IMR-90 (cell line): ENCODE measurements around the gene TMEM50A. TPM values are rescaled to one million over a fixed set of nuclear protein-coding genes. Genes with fewer than 3 reads are reported as not detected.
"Not testable (repeated sequence)": the region's sequence is repeated elsewhere in the genome, so short reads cannot be mapped to it uniquely, and the experiment has no call there.

ENCODE experiments used
- ATAC-seq: fragments of 200-7000 bp; cut with Tn5 transposase; 2 replicates; pipeline ENCODE4 v1.9.1; 2020; ENCODE audit warnings: low read depth, mild to moderate bottlenecking, moderate library complexity
- BruUV-seq: library from RNA; stranded (reverse); fragments of 400-500 nt; replicated peaks from 2 replicates; lab custom pipeline; 2021; lab: Mats Ljungman, UMichigan
- CTCF ChIA-PET: fragments of 300-600 bp; formaldehyde crosslinking; extraction: SDS; loops from one replicate; lab custom pipeline; 2021; ENCODE audit warnings: antibody characterized with exemption; lab: Yijun Ruan, JAX
- POLR2A ChIA-PET: fragments of 300-600 bp; sonication (Branson Sonifier 250); formaldehyde crosslinking; loops from one replicate; lab custom pipeline; 2022; ENCODE audit warnings: antibody characterized with exemption; ENCODE audit not compliant: unreplicated experiment; lab: Charles Lee
- DNase-seq: peaks from one replicate; pipeline ENCODE4 v3.0.0; 2013
- H2AFZ ChIP-seq: replicated peaks from 2 replicates; pipeline ENCODE3; 2013; ENCODE audit warnings: low read length, mild to moderate bottlenecking; ENCODE audit not compliant: poor library complexity
- H2AK5ac ChIP-seq: 2 replicates; pipeline ENCODE4 v1.6.1; 2013; ENCODE audit warnings: low read depth, low read length, inconsistent platforms
- H2AK9ac ChIP-seq: replicated peaks from 2 replicates; pipeline ENCODE3; 2013; ENCODE audit warnings: mild to moderate bottlenecking, low read depth, low read length, moderate library complexity; ENCODE audit not compliant: poor library complexity
- H2BK120ac ChIP-seq: 2 replicates; pipeline ENCODE4 v1.6.1; 2013; ENCODE audit warnings: low read depth, low read length, inconsistent platforms
- H2BK15ac ChIP-seq: 3 replicates; pipeline ENCODE4 v1.6.1; 2013; ENCODE audit warnings: low read depth, low read length, inconsistent platforms
- H2BK20ac ChIP-seq: 2 replicates; pipeline ENCODE4 v1.6.1; 2013; ENCODE audit warnings: low read depth, mild to moderate bottlenecking, inconsistent platforms, low read length, moderate library complexity
- H2BK5ac ChIP-seq: 2 replicates; pipeline ENCODE4 v1.6.1; 2013; ENCODE audit warnings: mild to moderate bottlenecking, low read depth, low read length, inconsistent platforms; ENCODE audit not compliant: poor library complexity, severe bottlenecking
- H3K14ac ChIP-seq: replicated peaks from 2 replicates; pipeline ENCODE4 v1.6.1; 2013; ENCODE audit warnings: low read depth, low read length, inconsistent platforms
- H3K18ac ChIP-seq: 2 replicates; pipeline ENCODE4 v1.6.1; 2013; ENCODE audit warnings: low read depth, low read length, control low read depth
- H3K23ac ChIP-seq: 2 replicates; pipeline ENCODE4 v1.6.1; 2013; ENCODE audit warnings: low read depth, low read length, inconsistent platforms
- H3K27ac ChIP-seq: 2 replicates; pipeline ENCODE4 v1.5.1; 2013; ENCODE audit warnings: mild to moderate bottlenecking, control low read depth, low read length; ENCODE audit not compliant: insufficient read depth
- H3K27me3 ChIP-seq: 2 replicates; pipeline ENCODE4 v1.6.1; 2013; ENCODE audit warnings: low read length; ENCODE audit not compliant: control insufficient read depth, insufficient read depth
- H3K36me3 ChIP-seq: 2 replicates; pipeline ENCODE4 v1.6.1; 2013; ENCODE audit warnings: low read length, mixed read lengths; ENCODE audit not compliant: control insufficient read depth, insufficient read depth
- H3K4ac ChIP-seq: 2 replicates; pipeline ENCODE4 v1.6.1; 2013; ENCODE audit warnings: low read depth, low read length, inconsistent platforms
- H3K4me1 ChIP-seq: 2 replicates; pipeline ENCODE4 v1.6.1; 2013; ENCODE audit warnings: low read length, mixed read lengths; ENCODE audit not compliant: control insufficient read depth, insufficient read depth
- H3K4me2 ChIP-seq: 2 replicates; pipeline ENCODE4 v1.6.1; 2013; ENCODE audit warnings: low read depth, mild to moderate bottlenecking, control low read depth, low read length, moderate library complexity
- H3K4me3 ChIP-seq: 2 replicates; pipeline ENCODE4 v1.5.1; 2013; ENCODE audit warnings: low read depth, mild to moderate bottlenecking, control low read depth, low read length, moderate library complexity; ENCODE audit not compliant: insufficient read depth
- H3K56ac ChIP-seq: 2 replicates; pipeline ENCODE4 v1.6.1; 2013; ENCODE audit warnings: low read length, inconsistent platforms; ENCODE audit not compliant: insufficient read depth; ENCODE audit errors: extremely low read depth
- H3K79me1 ChIP-seq, 2 experiments: 2 replicates each; pipeline ENCODE4 v1.6.1; 2013; ENCODE audit warnings: low read length in 2 of 2, inconsistent platforms in 1 of 2, low read depth in 1 of 2
- H3K9ac ChIP-seq: 2 replicates; pipeline ENCODE4 v1.6.1; 2013; ENCODE audit warnings: low read depth, low read length, control low read depth
- H3K9me1 ChIP-seq: 2 replicates; pipeline ENCODE4 v1.6.1; 2013; ENCODE audit warnings: low read length, inconsistent platforms; ENCODE audit not compliant: insufficient read depth
- H3K9me3 ChIP-seq: 2 replicates; pipeline ENCODE4 v1.6.1; 2013; ENCODE audit warnings: low read length; ENCODE audit not compliant: control insufficient read depth, insufficient read depth
- H4K20me1 ChIP-seq: 2 replicates; pipeline ENCODE4 v1.6.1; 2013; ENCODE audit warnings: low read length, inconsistent platforms; ENCODE audit not compliant: insufficient read depth
- H4K5ac ChIP-seq: 2 replicates; pipeline ENCODE4 v1.6.1; 2013; ENCODE audit warnings: mild to moderate bottlenecking, low read depth, low read length, control low read depth
- H4K8ac ChIP-seq, 2 experiments: 2 replicates each; pipeline ENCODE4 v1.6.1; 2013; ENCODE audit warnings: low read depth in 2 of 2, low read length in 2 of 2, control low read depth in 1 of 2, inconsistent platforms in 1 of 2
- H4K91ac ChIP-seq: 2 replicates; pipeline ENCODE4 v1.6.1; 2013; ENCODE audit warnings: low read depth, low read length, inconsistent platforms; ENCODE audit not compliant: insufficient read depth
- WGBS, 2 experiments: methylation state at CpG; one replicate each; pipeline versions ENCODE4 v1.1.5 to v1.1.7; 2013; ENCODE audit warnings: missing lambda C conversion rate in 2 of 2; ENCODE audit not compliant: insufficient read length in 1 of 2; ENCODE audit errors: extremely low coverage in 2 of 2; 5-methylcytosine and 5-hydroxymethylcytosine counted together
- dilution Hi-C: fragments of 300-500 bp; cut with HindIII; formaldehyde crosslinking; loops from one replicate; pipeline ENCODE4 v1.14.3; 2018; ENCODE audit warnings: low sequenced_read_pairs; ENCODE audit not compliant: unreplicated experiment
- in situ Hi-C: fragments of 300-500 bp; cut with MboI; formaldehyde crosslinking; loops from 3 replicates; pipeline ENCODE4 v1.14.3; 2019; ENCODE audit warnings: low sequenced_read_pairs, inconsistent platforms, mixed read lengths
- intact Hi-C: fragments of 100-400 bp; cut with micrococcal nuclease; formaldehyde crosslinking; loops from 2 replicates; pipeline ENCODE4 v1.10.0; 2022
- polyA plus RNA-seq, 3 experiments: library from polyadenylated mRNA; depleted of rRNA; stranded (reverse); fragments of >200 nt; gene quantifications; 2 replicates each; pipeline ENCODE4 v1.2.3, GENCODE V29; 2012; ENCODE audit warnings: low replicate concordance in 1 of 3
- total RNA-seq: library from RNA; depleted of rRNA; stranded (reverse); fragments of >200 nt; gene quantifications from 2 replicates; pipeline ENCODE4 v1.2.3, GENCODE V29; 2012

The TMEM50A gene
- total and polyA plus RNA-seq, 2 of the 4 experiments (the other 2 are of a cell fraction): 48.4 to 63.9 TPM

- H3K27me3 ChIP-seq, H3K27ac ChIP-seq, H3K4me2 ChIP-seq, H4K91ac ChIP-seq, ATAC-seq, H4K5ac ChIP-seq, intact Hi-C loops, H2BK120ac ChIP-seq, H2AK5ac ChIP-seq, H2AFZ ChIP-seq, H3K14ac ChIP-seq, H2AK9ac ChIP-seq, dilution Hi-C loops, H3K4ac ChIP-seq, BruUV-seq, CTCF ChIA-PET, in situ Hi-C loops, H3K23ac ChIP-seq, H3K4me1 ChIP-seq, H3K56ac ChIP-seq, H2BK5ac ChIP-seq, H4K20me1 ChIP-seq, H3K18ac ChIP-seq, H4K8ac ChIP-seq, H3K4me3 ChIP-seq, POLR2A ChIA-PET, H2BK15ac ChIP-seq, H2BK20ac ChIP-seq, DNase-seq, H3K9ac ChIP-seq, H3K9me3 ChIP-seq: not testable (repeated sequence)
- Histone ChIP-seq H3K36me3 (peaks cover 13% of the 10 kb centered on the region), H3K9me1 (peaks cover 15% of the 10 kb centered on the region), H3K79me1 (peaks cover 9 to 27% of the 10 kb centered on the region in 2 experiments; a peak in 2 of 4 replicates)
- no CpG with 5 or more reads among the region's 17 CpGs for WGBS, 2 experiments
These were observed 24.8 kb downstream of the TMEM50A start for GRCh38 chr1:25362634-25363559.
